CD4-positive, alpha-beta T cell treated with Interleukin-12 subunit alpha and Interleukin-12 subunit beta, for 1 hour (primary cell): ENCODE data around the gene NPTX1.

Experiments
- DNase-seq: peaks from one replicate; pipeline ENCODE4 v3.0.0-alpha.2; 2020

The NPTX1 gene

DNA sequence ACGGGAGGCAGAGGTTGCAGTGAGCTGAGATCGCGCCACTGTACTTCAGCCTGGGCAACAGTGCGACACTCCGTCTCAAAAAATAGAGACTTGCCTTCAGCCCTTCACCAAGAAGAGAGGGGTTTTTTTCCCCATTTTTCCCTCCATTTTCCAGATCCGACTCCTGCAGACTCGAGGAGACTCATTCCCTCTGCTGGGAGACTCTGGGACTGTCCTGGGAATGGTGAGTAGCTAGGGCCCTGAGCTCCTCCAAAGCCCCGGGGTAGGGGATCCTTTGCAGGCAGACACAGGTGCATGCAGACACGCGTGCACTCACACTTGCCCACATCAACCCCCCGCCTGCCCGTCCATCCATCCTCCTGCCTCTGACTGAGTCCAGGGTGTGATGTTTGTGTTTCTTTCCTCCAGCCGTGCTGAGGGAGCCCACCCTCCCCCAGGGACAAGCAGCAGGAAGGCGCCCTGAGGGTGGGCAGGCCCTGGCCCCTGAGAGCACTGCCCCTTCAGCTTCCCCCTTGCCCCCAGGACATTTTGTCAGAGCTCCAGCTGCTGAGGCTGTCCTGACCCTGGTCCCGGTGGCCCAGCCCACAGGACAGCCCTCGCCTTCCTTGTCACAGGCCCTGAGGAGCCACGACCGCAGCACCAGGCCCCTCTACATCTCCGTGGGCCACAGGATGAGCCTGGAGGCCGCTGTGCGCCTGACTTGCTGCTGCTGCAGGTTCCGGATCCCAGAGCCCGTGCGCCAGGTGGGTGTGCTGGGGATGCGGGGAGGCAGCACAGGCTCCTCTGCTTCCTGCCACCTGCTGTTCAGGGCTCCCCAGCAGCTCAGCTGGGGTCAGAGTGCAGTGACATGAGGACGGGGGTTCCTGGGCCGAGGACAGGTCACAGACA lies 51.3 kb downstream of the NPTX1 start:
- no peak for DNase-seq

DNA sequence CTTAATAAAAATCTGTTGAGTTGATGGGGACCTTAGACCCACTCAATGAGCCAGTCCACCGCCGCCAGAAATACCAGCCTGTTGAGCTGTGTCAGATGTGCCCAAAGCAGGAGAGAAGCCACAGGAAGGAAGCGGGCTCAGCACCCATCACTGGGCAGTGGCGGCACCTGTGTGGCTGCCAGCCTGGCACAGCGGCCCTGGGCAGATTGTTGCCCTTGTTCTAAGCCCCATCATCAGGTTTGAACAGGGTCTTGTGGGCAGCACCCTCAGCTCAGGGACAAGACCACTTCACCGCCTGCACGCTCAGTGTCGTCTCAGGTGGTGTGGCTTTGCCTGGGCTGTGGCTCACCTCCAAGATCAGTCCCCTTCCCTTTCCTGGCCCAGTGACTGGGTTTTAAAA lies 52.1 kb downstream of the NPTX1 start:
- no peak for DNase-seq

DNA sequence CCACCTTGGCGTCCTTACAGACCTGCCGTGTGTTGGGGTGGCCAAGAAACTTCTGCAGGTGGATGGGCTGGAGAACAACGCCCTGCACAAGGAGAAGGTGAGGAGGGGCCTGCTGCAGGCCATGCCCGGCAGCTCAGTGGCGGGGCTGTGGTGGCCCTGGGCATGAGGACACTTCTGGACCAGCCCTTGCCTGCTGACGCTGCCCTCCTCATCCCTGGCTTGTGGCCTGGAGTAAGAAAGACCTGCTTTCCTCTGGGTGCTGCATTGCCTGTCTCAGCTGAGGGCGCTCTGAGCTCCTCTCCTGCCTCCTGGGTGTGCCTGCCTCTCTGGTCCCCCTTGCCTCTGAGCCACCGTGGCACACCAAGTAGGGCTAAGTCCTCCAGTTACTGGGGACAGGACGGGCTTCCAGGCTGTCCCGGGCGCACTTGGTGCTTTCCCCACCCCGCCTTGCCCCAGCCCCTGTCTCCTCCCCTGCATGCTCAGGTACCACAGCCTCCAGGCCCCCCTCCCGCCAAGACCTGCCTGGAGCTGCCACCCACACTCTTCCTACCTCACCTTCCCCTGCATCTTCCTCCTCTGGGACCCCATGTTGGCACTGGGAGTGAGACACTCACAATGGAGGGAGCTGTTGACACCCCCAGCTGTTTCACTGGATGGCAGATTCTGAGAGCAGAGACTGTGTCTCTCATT lies 52.7 kb downstream of the NPTX1 start:
- no peak for DNase-seq

DNA sequence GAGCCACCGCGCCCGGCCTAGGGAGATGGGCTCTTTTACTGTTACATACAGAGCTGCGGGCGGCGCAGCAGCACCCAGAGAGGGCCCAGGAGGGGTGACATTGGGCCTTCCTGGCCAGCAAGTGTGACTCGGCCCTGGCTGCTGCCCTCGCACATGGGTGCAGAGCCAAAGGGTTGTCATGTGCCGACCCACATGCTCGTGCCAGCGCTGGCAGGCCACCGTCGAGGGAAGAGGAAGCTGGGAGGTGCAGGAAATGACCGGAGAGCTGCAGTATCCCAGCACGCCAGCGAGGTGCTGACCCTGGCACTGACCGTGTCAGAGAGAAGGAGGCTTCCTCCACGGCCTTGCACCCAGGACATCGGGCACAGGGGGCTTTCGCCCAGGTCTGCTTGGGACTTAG lies 53.4 kb downstream of the NPTX1 start:
- DNase-seq: no peak

DNA sequence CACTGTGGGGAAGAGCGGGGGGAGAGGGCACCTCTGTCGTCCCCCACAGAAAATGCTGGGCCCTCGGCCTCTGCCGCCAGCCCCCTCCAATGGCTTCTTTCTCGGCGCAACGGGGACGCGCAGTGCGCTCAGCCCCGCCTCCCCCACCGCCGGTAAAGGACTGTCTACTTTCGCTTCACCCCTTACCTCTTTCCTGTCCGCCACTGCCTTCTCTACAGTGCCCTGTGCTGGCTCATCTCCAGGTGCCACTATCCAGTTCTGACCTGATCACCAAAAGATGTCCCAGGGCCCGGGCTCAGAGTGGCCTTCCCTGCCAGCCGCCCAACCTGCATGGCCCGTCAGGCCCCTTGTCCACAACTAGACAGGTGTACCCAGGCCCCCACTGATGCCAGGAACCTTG lies 54.1 kb downstream of the NPTX1 start:
- DNase-seq: no peak

DNA sequence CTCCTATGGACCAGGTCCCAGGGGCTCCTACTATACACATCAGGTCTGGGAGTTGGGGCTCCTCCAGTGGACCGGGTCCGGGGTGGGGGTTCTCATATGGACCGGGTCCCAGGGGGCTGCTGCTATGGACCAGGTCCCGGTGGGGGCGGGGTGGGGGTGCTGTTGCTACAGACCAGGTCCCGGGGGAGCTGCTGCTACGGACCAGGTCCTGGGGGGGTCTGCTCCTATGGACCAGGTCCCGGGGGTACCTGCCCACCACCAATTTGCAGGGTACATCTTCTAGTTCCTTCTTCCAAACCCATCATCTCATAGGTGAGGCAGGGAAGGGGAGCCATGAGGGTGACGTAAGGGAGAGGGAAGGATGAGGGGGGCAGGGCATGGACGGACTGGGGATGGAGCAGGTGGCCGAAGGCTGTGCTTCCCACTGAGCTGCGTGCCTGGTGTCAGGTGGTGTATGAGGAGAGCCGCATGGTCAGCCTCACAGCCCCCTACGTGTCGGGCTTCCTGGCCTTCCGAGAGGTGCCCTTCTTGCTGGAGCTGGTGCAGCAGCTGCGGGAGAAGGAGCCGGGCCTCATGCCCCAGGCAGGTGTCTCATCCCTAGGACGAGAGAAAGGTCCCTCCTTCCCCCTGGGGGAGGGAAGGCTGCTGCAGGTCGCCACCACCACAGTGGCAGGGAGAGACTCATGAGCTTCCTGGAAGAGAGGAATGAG lies 54.9 kb downstream of the NPTX1 start:
- DNase-seq: no peak

DNA sequence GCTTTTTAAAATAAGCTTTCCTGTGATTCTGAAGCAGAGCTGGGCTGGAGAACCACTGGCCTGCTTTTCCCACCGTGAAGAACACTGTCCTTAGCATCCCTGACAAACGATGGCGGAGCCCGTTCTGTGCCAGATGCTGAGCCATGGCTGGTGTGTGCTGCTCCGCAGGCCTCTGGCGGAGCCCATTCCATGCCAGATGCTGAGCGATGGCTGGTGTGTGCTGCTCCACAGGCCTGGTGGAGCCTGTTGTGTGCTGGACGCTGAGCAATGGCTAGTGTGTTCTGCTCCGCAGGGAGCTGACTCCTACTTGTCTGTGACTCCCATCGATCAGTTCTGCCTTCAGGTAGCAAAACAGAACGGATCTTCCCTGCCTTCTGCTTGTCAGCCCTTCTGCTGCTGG lies 57.2 kb downstream of the NPTX1 start:
- DNase-seq: no peak

DNA sequence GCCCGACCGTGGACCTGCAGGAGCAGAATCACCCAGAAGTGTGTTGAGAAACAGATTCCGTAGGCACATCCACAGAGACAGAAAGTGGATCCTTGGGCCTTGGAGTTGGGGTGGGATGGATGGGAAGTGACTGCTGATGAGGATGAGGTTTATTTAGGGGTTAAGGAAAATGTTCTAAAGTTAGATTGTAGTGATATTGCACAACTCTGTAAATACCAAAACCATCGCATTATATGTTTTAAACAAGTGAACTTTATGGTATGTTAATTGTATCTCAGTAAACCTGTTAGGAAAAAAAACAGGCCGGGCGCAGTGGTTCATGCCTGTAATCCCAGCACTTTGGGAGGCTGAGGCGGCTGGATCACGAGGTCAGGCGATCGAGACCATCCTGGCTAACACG lies 57.8 kb downstream of the NPTX1 start:
- no peak for DNase-seq
